A673 (cell line): ENCODE measurements around the gene ZFYVE28. TPM values are rescaled to one million over a fixed set of nuclear protein-coding genes. Genes with fewer than 3 reads are reported as not detected.

Source experiments
- BruUV-seq: library from RNA; stranded (reverse); fragments of 400-500 nt; replicated peaks from 2 replicates; lab custom pipeline; 2021; lab: Mats Ljungman, UMichigan
- CTCF ChIA-PET: fragments of 300-600 bp; sonication (Branson Sonifier 250); formaldehyde crosslinking; loops from one replicate; lab custom pipeline; 2022; ENCODE audit warnings: antibody characterized with exemption; lab: Charles Lee
- POLR2A ChIA-PET: fragments of 300-600 bp; sonication (Branson Sonifier 250); formaldehyde crosslinking; loops from one replicate; lab custom pipeline; 2022; ENCODE audit warnings: antibody characterized with exemption; ENCODE audit not compliant: low non-redundant PET; lab: Charles Lee
- DNase-seq: peaks from one replicate; pipeline ENCODE4 v3.0.0-alpha.2; 2015; ENCODE audit warnings: low spot score
- H3K27ac ChIP-seq: fragments of 200-600 bp; sonication (generic); 2 replicates; pipeline ENCODE4 v1.5.1; 2016; ENCODE audit warnings: mixed run types, low read depth, mild to moderate bottlenecking, mixed read lengths, antibody characterized with exemption, low read length; ENCODE audit not compliant: poor library complexity, severe bottlenecking
- H3K27me3 ChIP-seq: fragments of 200-600 bp; sonication (generic); replicated peaks from 2 replicates; pipeline ENCODE4 v1.6.1; 2017; ENCODE audit warnings: mixed run types, low read depth, mild to moderate bottlenecking, mixed read lengths, antibody characterized with exemption, low read length; ENCODE audit not compliant: insufficient read depth, poor library complexity
- H3K36me3 ChIP-seq: fragments of 200-600 bp; sonication (generic); 2 replicates; pipeline ENCODE4 v1.6.1; 2016; ENCODE audit warnings: mixed run types, mild to moderate bottlenecking, mixed read lengths, antibody characterized with exemption, low read length; ENCODE audit not compliant: insufficient read depth, poor library complexity, severe bottlenecking
- H3K4me1 ChIP-seq: fragments of 200-600 bp; sonication (generic); 2 replicates; pipeline ENCODE4 v1.6.1; 2017; ENCODE audit warnings: mixed run types, mild to moderate bottlenecking, mixed read lengths, antibody characterized with exemption, low read length; ENCODE audit not compliant: insufficient read depth, poor library complexity, severe bottlenecking
- H3K4me3 ChIP-seq: fragments of 200-600 bp; sonication (generic); 2 replicates; pipeline ENCODE4 v1.5.1; 2016; ENCODE audit warnings: low read depth, mixed run types, mild to moderate bottlenecking, mixed read lengths, low read length; ENCODE audit not compliant: poor library complexity, severe bottlenecking
- H3K9me3 ChIP-seq: fragments of 200-600 bp; sonication (generic); 2 replicates; pipeline ENCODE4 v1.6.1; 2016; ENCODE audit warnings: mixed run types, low read depth, mild to moderate bottlenecking, mixed read lengths, antibody characterized with exemption, low read length; ENCODE audit not compliant: poor library complexity, severe bottlenecking
- CTCF ChIP-seq: fragments of 300-800, 200-600 bp; sonication (generic); conservative IDR thresholded peaks from 2 replicates; pipeline ENCODE4 v1.5.1; 2017; ENCODE audit warnings: low read depth, mild to moderate bottlenecking, antibody characterized with exemption, low read length, moderate library complexity, mixed read lengths
- EZH2 ChIP-seq: fragments of 200-600 bp; sonication (generic); IDR thresholded peaks from 2 replicates; pipeline ENCODE4 v1.6.1; 2017; ENCODE audit warnings: borderline replicate concordance, low read depth, mild to moderate bottlenecking, mixed read lengths, antibody characterized with exemption, low read length; ENCODE audit not compliant: poor library complexity, severe bottlenecking
- intact Hi-C: fragments of 100-400 bp; cut with micrococcal nuclease; formaldehyde crosslinking; loops from one replicate; pipeline ENCODE4 v1.10.0; 2022; ENCODE audit not compliant: unreplicated experiment
- total RNA-seq: library from RNA; stranded (reverse); gene quantifications from 2 replicates; pipeline ENCODE4 v1.2.3, GENCODE V29; 2021

Gene ZFYVE28
- total RNA-seq, 1 experiment from 2014 or later: 8.6 TPM

DNA sequence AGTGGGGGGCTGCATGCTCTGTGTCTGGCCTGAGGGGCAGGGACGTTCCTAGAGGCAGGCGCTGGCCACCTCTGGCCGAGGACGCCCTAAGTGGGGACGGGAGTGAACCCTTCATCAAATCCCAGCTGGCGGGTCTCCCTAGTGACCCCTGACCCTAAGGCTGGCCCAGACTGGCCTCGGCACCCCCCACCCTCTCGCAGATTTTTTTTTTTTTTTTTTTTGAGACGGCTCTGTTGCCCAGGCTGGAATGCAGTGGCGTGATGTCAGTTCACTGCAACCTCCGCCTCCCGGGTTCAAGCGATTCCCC lies 155.5 kb downstream of the ZFYVE28 start:
- no peak for DNase-seq
- Histone ChIP-seq H3K36me3 (no peaks in the 10 kb centered on the region), H3K27ac (peak overlapping the region; percentile 93), H3K4me3 (peak overlapping the region; percentile 67), H3K9me3 (no peaks in the 10 kb centered on the region), H3K4me1 (no peaks in the 10 kb centered on the region), H3K27me3 (no peaks in the 10 kb centered on the region)
- ChIA-PET CTCF (interaction anchor here (0.7 kb wide), 1 partner anchor 852 kb away, joined by 6 read pairs; no protein-coding TSS in a partner anchor), POLR2A (no interaction called here)
- intact Hi-C loops: loop anchor here (10.0 kb wide), 1 partner anchor 152 kb away; the partner anchor contains the start of genes CFAP99 and ZFYVE28
- no peak for TF ChIP-seq CTCF
- no peak for TF ChIP-seq EZH2
- no TSS peak for BruUV-seq

DNA sequence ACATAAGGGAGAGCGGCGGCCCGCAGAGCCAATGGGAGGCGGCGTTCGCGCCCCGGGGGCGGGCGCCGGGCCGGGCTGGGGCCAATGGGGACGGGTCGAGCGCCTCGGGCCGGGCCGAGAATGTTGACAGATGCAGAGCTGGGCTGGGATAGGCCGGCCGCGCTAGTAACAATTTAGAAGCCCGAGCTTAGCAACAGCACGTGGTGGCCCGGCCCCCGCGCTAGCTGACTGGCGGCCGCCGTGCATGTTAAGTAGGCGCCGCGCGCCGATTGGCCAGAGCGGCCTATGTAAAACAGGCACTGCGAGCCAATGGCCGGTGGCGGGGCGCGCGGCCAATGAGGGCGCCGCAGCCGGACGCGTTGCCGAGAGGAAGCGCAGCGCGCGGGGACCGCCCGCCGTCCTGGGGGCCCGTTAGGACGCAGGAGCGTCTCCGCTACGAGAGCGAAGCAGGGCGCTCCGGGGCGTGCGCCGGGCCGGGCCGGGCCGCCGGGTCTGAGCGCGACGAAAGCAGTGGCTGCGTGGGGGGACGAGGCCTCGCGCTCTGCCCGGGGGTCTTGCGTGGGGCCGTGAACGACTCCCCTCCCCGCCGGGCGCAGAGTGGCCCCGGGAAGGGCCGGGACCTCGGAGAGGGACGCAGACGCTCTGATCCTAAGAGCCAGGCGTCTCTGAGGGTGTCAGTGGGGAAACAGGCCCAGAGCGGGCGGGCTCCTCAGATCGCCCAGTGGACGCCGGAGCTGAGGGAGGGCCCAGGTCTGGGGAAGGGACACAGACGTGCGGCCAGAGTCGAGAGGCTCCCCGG lies 156.1 kb downstream of the ZFYVE28 start:
- Histone ChIP-seq H3K4me1 (no peaks in the 10 kb centered on the region), H3K36me3 (no peaks in the 10 kb centered on the region), H3K4me3 (peak overlapping the region; percentile 67), H3K9me3 (no peaks in the 10 kb centered on the region), H3K27me3 (no peaks in the 10 kb centered on the region), H3K27ac (peak overlapping the region; percentile 93)
- intact Hi-C loops: loop anchor here (10.0 kb wide), 1 partner anchor 152 kb away; the partner anchor contains the start of genes CFAP99 and ZFYVE28
- CTCF ChIA-PET: interaction anchor here (0.6 kb wide), 1 partner anchor 74 kb away, joined by 9 read pairs; no protein-coding TSS in a partner anchor
- DNase-seq: peak; percentile 99
- TF ChIP-seq EZH2: no peak
- TF ChIP-seq CTCF: no peak
- no TSS peak for BruUV-seq
- POLR2A ChIA-PET: interaction anchor here (0.6 kb wide), 2 partner anchors 218 to 795 kb away, joined by 4 to 5 read pairs; no protein-coding TSS in a partner anchor

GRCh38 chr4:2261853-2262144 lies 156.6 kb downstream of the ZFYVE28 start, which contains the start of gene MXD4:
MXD4 (minus strand) TSS chr4:2262109; CDS start chr4:2261980, 129 bp downstream.
- ChIA-PET POLR2A (no interaction called here), CTCF (no interaction called here)
- peak within 1 kb of the TSS; percentile 93 for H3K27ac ChIP-seq
- no peaks in the 10 kb centered on the region for H3K36me3 ChIP-seq
- BruUV-seq: no TSS peak
- TF ChIP-seq EZH2 (no peak), CTCF (no peak)
- H3K9me3 ChIP-seq: no peaks in the 10 kb centered on the region
- intact Hi-C loops: loop anchor here (10.0 kb wide), 1 partner anchor 153 kb away; the partner anchor contains the start of genes CFAP99 and ZFYVE28
- H3K4me3 ChIP-seq: peak within 1 kb of the TSS; percentile 67
- no peaks in the 10 kb centered on the region for H3K27me3 ChIP-seq
- DNase-seq: peak; percentile 24
- peaks cover 3% of the 10 kb centered on the region for H3K4me1 ChIP-seq
